ENCODE measurements around the gene NPFFR2. TPM values are rescaled to one million over a fixed set of nuclear protein-coding genes. Genes with fewer than 3 reads are reported as not detected.

NPFFR2 gene
- total and polyA plus RNA-seq, 2 of the 13 experiments (the other 11 are each of a cell fraction or from before 2014, with no cell fraction given) = not detected

GRCh38 chr4:72019688-72020087, 12.1 kb upstream of the NPFFR2 start:
- H3K36me3 ChIP-seq (replicated peaks in 1 of 2; ENCODE audit: control insufficient read depth in 1 of 2, insufficient read depth in 2 of 2, low read length in 2 of 2) = no peaks in the 10 kb centered on the region
- no peak for TF ChIP-seq TERF1 (CRISPR knock-in tag; IDR thresholded peaks at IDR 0.05)
- TF ChIP-seq MXD4 (CRISPR knock-in tag; IDR thresholded peaks at IDR 0.05) = no peak
- no peak overlapping the region for H2AFZ ChIP-seq (ENCODE audit: low read length)
- no peaks in the 10 kb centered on the region for H3K79me2 ChIP-seq (ENCODE audit: insufficient read depth, low read length)
- intact Hi-C loops (cut with micrococcal nuclease; ENCODE audit: unreplicated experiment) (no loop called here), in situ Hi-C loops (cut with HindIII; ENCODE audit: extremely low pct_ligation_motif_present, low pct_unique_long_range_greater_than_20kb) (no loop called here)
- H3K4me2 ChIP-seq (ENCODE audit: low read depth, low read length) = no peak overlapping the region
- H3K9me3 ChIP-seq (ENCODE audit: low read length) = no peaks in the 10 kb centered on the region
- no peaks in the 10 kb centered on the region for H3K27me3 ChIP-seq (ENCODE audit: control insufficient read depth in 1 of 2, insufficient read depth in 2 of 2, low read length in 2 of 2)
- FAIRE-seq = no peak
- H3K9ac ChIP-seq (ENCODE audit: insufficient read depth, low read depth, low read length) = no peak overlapping the region
- ChIA-PET CTCF (ENCODE audit: low intra/inter-chr PET ratio, low total read pairs) (no interaction called here), POLR2A (no interaction called here)
- no peak for ATAC-seq
- H3K4me1 ChIP-seq (ENCODE audit: insufficient read depth, low read length) = no peaks in the 10 kb centered on the region
- no peak overlapping the region for H3K4me3 ChIP-seq (replicated peaks in 1 of 3; ENCODE audit: insufficient read depth in 1 of 3, low read depth in 2 of 3, low read length in 3 of 3)
- BruUV-seq (replicated peaks) = no TSS peak
- no peak for DNase-seq (ENCODE audit: low spot score)
- H3K27ac ChIP-seq (ENCODE audit: extremely low read length, insufficient read depth, low read length) = no peak overlapping the region
- WGBS (ENCODE audit: low lambda C conversion rate) = 1% methylated on average over 3 of the region's 3 CpGs
- H4K20me1 ChIP-seq (ENCODE audit: insufficient read depth, low read length) = no peaks in the 10 kb centered on the region

- Histone ChIP-seq H3K79me2 (ENCODE audit: insufficient read depth, low read length) (no peaks in the 10 kb centered on the region), H3K9me3 (ENCODE audit: low read length) (no peaks in the 10 kb centered on the region), H3K4me1 (ENCODE audit: insufficient read depth, low read length) (no peaks in the 10 kb centered on the region), H3K36me3 (replicated peaks in 1 of 2; ENCODE audit: control insufficient read depth in 1 of 2, insufficient read depth in 2 of 2, low read length in 2 of 2) (no peaks in the 10 kb centered on the region), H3K9ac (ENCODE audit: insufficient read depth, low read depth, low read length) (no peak overlapping the region), H3K4me3 (replicated peaks in 1 of 3; ENCODE audit: insufficient read depth in 1 of 3, low read depth in 2 of 3, low read length in 3 of 3) (no peak overlapping the region), H4K20me1 (ENCODE audit: insufficient read depth, low read length) (no peaks in the 10 kb centered on the region), H3K27me3 (ENCODE audit: control insufficient read depth in 1 of 2, insufficient read depth in 2 of 2, low read length in 2 of 2) (no peaks in the 10 kb centered on the region), H3K4me2 (ENCODE audit: low read depth, low read length) (no peak overlapping the region), H2AFZ (ENCODE audit: low read length) (no peak overlapping the region), H3K27ac (ENCODE audit: extremely low read length, insufficient read depth, low read length) (no peak overlapping the region)
- WGBS (ENCODE audit: low lambda C conversion rate) = 0% methylated on average over 1 of the region's 1 CpG
- ATAC-seq (no peak), DNase-seq (ENCODE audit: low spot score) (no peak), FAIRE-seq (no peak)
- intact Hi-C loops (cut with micrococcal nuclease; ENCODE audit: unreplicated experiment) (no loop called here), in situ Hi-C loops (cut with HindIII; ENCODE audit: extremely low pct_ligation_motif_present, low pct_unique_long_range_greater_than_20kb) (no loop called here)
- TF ChIP-seq TAF1 (CRISPR knock-in tag; IDR thresholded peaks at IDR 0.05) = no peak
- TF ChIP-seq DBP (CRISPR knock-in tag; IDR thresholded peaks at IDR 0.05; ENCODE audit: not compliant biosample characterization) = no peak
- no peak for TF ChIP-seq TFDP1 (CRISPR knock-in tag; IDR thresholded peaks at IDR 0.05; ENCODE audit: borderline replicate concordance)
- no TSS peak for BruUV-seq (replicated peaks)
- ChIA-PET POLR2A (no interaction called here), CTCF (ENCODE audit: low intra/inter-chr PET ratio, low total read pairs) (no interaction called here)
Observed at GRCh38 chr4:72022553-72022952, 9.2 kb upstream of the NPFFR2 start.
